ENCODE data around the gene CASR. TPM values are rescaled to one million over a fixed set of nuclear protein-coding genes. Genes with fewer than 3 reads are reported as not detected.
"Not testable (repeated sequence)": the region's sequence is repeated elsewhere in the genome, so short reads cannot be mapped to it uniquely, and the experiment has no call there.

The CASR gene
- total RNA-seq, 2 experiments from 2014 or later: 0.04 TPM; not detected in 1

DNA sequence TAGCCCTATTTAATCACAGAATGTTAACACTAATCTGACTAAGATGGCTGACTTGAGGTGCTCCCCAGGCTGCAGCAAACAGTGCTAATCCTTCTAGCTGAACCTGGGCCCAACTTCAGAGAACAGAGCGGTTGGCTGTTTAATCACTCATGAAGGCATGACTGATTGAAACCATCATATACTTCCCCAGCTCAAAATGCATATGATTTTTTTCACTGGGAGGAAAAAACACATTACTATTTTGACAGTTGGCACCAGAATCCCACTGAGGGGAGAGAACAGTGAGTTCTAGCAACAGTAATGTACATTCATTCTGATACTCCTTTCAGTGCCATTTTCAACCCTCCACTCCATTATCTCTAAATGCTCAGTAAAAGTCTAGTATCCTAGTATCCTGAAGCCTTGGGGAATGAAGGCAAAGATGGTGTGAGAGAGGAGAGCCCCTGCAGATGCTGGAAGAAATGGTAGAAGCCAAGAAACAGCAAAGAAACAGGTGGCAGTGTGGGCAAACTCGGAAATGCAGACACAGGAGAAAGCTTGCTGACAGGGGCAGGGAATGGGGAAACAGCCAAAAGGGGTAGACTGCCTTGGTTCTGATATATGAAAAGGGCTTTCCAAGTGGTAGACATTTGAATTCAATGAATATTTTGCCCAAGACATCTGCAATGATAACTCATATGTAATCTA lies 34.4 kb upstream of the CASR start:
- Histone ChIP-seq H3K4me3 (ENCODE audit: low read depth, low read length, poor library complexity, severe bottlenecking) (no peak overlapping the region), H3K27ac (ENCODE audit: low read depth, low read length, poor library complexity, severe bottlenecking) (no peak overlapping the region), H3K9me2 (ENCODE audit: insufficient read depth, low read length) (no peaks in the 10 kb centered on the region), H4K20me1 (ENCODE audit: insufficient read depth, low read length) (no peaks in the 10 kb centered on the region), H3K4me2 (ENCODE audit: low read length) (no peak overlapping the region), H2AFZ (ENCODE audit: low read length) (peak overlapping the region; percentile 58; the same call in 1 of the 2 replicates), H3K36me3 (ENCODE audit: insufficient read depth, low read length) (no peaks in the 10 kb centered on the region), H3K79me2 (ENCODE audit: insufficient read depth, low read depth, low read length) (no peaks in the 10 kb centered on the region), H3K9me3 (ENCODE audit: low read length) (peaks cover 19% of the 10 kb centered on the region; the same call in 1 of the 2 replicates), H3K4me1 (ENCODE audit: insufficient read depth, low read length, poor library complexity, severe bottlenecking) (peaks cover 4% of the 10 kb centered on the region)
- intact Hi-C loops (cut with micrococcal nuclease; ENCODE audit: unreplicated experiment): no loop called here
- TF ChIP-seq, protein P1, sequence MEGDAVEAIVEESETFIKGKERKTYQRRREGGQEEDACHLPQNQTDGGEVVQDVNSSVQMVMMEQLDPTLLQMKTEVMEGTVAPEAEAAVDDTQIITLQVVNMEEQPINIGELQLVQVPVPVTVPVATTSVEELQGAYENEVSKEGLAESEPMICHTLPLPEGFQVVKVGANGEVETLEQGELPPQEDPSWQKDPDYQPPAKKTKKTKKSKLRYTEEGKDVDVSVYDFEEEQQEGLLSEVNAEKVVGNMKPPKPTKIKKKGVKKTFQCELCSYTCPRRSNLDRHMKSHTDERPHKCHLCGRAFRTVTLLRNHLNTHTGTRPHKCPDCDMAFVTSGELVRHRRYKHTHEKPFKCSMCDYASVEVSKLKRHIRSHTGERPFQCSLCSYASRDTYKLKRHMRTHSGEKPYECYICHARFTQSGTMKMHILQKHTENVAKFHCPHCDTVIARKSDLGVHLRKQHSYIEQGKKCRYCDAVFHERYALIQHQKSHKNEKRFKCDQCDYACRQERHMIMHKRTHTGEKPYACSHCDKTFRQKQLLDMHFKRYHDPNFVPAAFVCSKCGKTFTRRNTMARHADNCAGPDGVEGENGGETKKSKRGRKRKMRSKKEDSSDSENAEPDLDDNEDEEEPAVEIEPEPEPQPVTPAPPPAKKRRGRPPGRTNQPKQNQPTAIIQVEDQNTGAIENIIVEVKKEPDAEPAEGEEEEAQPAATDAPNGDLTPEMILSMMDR (conservative IDR thresholded peaks at IDR 0.05; ENCODE audit: low read length): no peak
- TF ChIP-seq EZH2phosphoT487 (IDR thresholded peaks at IDR 0.05; ENCODE audit: borderline replicate concordance, low read depth, low read length): no peak
- ChIA-PET CTCF (ENCODE audit: unreplicated experiment) (no interaction called here), POLR2A (interaction anchor here (0.5 to 1.1 kb wide), 2 partner anchors 31 to 35 kb away, joined by 3 read pairs; no protein-coding TSS in a partner anchor)
- no TSS peak for BruUV-seq (replicated peaks)
- peak; percentile 20 for DNase-seq (ENCODE audit: low spot score)

DNA sequence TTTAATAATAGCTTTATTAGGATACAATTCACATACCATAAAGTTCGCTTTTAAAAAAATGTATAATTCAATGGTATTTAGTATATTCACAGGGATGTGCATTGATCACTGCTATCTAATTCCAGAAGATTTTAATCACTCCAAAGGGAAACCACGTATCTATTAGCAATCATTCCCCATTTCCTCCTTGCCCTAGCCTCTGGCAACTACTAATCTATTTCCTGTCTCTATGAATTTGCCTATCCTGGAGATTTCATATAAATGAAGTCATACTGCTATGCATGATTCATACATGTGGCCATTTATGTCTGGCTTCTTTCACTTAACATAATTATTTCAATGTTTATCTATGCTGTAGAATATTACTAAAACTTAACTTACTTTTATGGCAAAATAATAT lies 32.0 kb upstream of the CASR start:
- Histone ChIP-seq H3K4me2 (ENCODE audit: low read length) (no peak overlapping the region), H3K79me2 (ENCODE audit: insufficient read depth, low read depth, low read length) (no peaks in the 10 kb centered on the region), H3K9me3 (ENCODE audit: low read length) (peaks cover 39% of the 10 kb centered on the region; the same call in 1 of the 2 replicates), H3K4me1 (ENCODE audit: insufficient read depth, low read length, poor library complexity, severe bottlenecking) (peaks cover 4% of the 10 kb centered on the region), H3K36me3 (ENCODE audit: insufficient read depth, low read length) (no peaks in the 10 kb centered on the region), H3K27ac (ENCODE audit: low read depth, low read length, poor library complexity, severe bottlenecking) (no peak overlapping the region), H3K9me2 (ENCODE audit: insufficient read depth, low read length) (no peaks in the 10 kb centered on the region), H3K4me3 (ENCODE audit: low read depth, low read length, poor library complexity, severe bottlenecking) (no peak overlapping the region), H4K20me1 (ENCODE audit: insufficient read depth, low read length) (no peaks in the 10 kb centered on the region), H2AFZ (ENCODE audit: low read length) (no peak overlapping the region)
- intact Hi-C loops (cut with micrococcal nuclease; ENCODE audit: unreplicated experiment): no loop called here
- CTCF ChIA-PET (ENCODE audit: unreplicated experiment): no interaction called here
- no peak for TF ChIP-seq EZH2phosphoT487 (IDR thresholded peaks at IDR 0.05; ENCODE audit: borderline replicate concordance, low read depth, low read length)
- TF ChIP-seq, protein P1 (conservative IDR thresholded peaks at IDR 0.05; ENCODE audit: low read length): no peak
- POLR2A ChIA-PET: interaction anchor here (0.6 kb wide), 1 partner anchor 96 kb away, joined by 4 read pairs; the partner anchor contains the start of gene CD86
- DNase-seq (ENCODE audit: low spot score): no peak
- no TSS peak for BruUV-seq (replicated peaks)

DNA sequence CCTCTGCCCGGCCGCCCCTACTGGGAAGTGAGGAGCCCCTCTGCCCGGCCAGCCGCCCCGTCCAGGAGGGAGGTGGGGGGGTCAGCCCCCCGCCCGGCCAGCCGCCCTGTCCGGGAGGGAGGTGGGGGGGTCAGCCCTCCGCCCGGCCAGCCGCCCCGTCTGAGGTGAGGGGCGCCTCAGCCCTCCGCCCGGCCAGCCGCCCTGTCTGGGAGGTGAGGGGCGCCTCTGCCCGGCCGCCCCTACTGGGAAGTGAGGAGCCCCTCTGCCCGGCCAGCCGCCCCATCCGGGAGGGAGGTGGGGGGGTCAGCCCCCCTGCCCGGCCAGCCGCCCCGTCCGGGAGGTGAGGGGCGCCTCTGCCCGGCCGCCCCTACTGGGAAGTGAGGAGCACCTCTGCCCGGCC lies 18.5 kb upstream of the CASR start:
- H3K4me3 ChIP-seq (ENCODE audit: low read depth, low read length, poor library complexity, severe bottlenecking); CTCF ChIA-PET (ENCODE audit: unreplicated experiment); H3K9me3 ChIP-seq (ENCODE audit: low read length); DNase-seq (ENCODE audit: low spot score); H3K4me2 ChIP-seq (ENCODE audit: low read length); H3K27ac ChIP-seq (ENCODE audit: low read depth, low read length, poor library complexity, severe bottlenecking); H3K79me2 ChIP-seq (ENCODE audit: insufficient read depth, low read depth, low read length); H3K9me2 ChIP-seq (ENCODE audit: insufficient read depth, low read length); H2AFZ ChIP-seq (ENCODE audit: low read length); H3K4me1 ChIP-seq (ENCODE audit: insufficient read depth, low read length, poor library complexity, severe bottlenecking); H3K36me3 ChIP-seq (ENCODE audit: insufficient read depth, low read length); POLR2A ChIA-PET; intact Hi-C loops (cut with micrococcal nuclease; ENCODE audit: unreplicated experiment); H4K20me1 ChIP-seq (ENCODE audit: insufficient read depth, low read length); BruUV-seq (replicated peaks): not testable (repeated sequence)
